H1 (cell line): ENCODE measurements around the gene GUCY1B1. TPM values are rescaled to one million over a fixed set of nuclear protein-coding genes. Genes with fewer than 3 reads are reported as not detected.

Experiments
- CTCF ChIA-PET: fragments of 300-600 bp; sonication (Branson Sonifier 250); formaldehyde crosslinking; loops from one replicate; lab custom pipeline; 2021; ENCODE audit not compliant: partially characterized antibody; lab: Charles Lee
- POLR2A ChIA-PET: fragments of 300-600 bp; sonication (Branson Sonifier 250); formaldehyde crosslinking; loops from one replicate; lab custom pipeline; 2021; ENCODE audit warnings: inconsistent platforms; ENCODE audit not compliant: partially characterized antibody; lab: Charles Lee
- DNase-seq, 2 experiments: peaks; one replicate each; pipeline versions ENCODE4 v3.0.0 to v3.0.0-alpha.2; 2010 to 2022; ENCODE audit warnings: low spot score in 2 of 2, low read depth in 1 of 2, mixed read lengths in 1 of 2
- FAIRE-seq: peaks from 2 replicates; lab custom pipeline; 2011; peaks lifted over from hg19 to GRCh38; lab: Jason Lieb, UNC
- H2AFZ ChIP-seq: 2 replicates; pipeline ENCODE4 v1.8.1; 2012; ENCODE audit warnings: low read length, inconsistent platforms
- H2AK5ac ChIP-seq: 2 replicates; pipeline ENCODE4 v1.6.1; 2013; ENCODE audit warnings: low read depth, low read length
- H2BK120ac ChIP-seq: replicated peaks from 2 replicates; pipeline ENCODE3; 2013; ENCODE audit warnings: low read depth, low read length, inconsistent platforms
- H2BK12ac ChIP-seq: 2 replicates; pipeline ENCODE4 v1.6.1; 2013; ENCODE audit warnings: low read depth, low read length
- H2BK15ac ChIP-seq: 2 replicates; pipeline ENCODE4 v1.6.1; 2013; ENCODE audit warnings: low read length
- H2BK20ac ChIP-seq: 2 replicates; pipeline ENCODE4 v1.6.1; 2013; ENCODE audit warnings: low read length
- H2BK5ac ChIP-seq: 2 replicates; pipeline ENCODE4 v1.6.1; 2013; ENCODE audit warnings: low read depth, low read length
- H3K14ac ChIP-seq: 2 replicates; pipeline ENCODE4 v1.6.1; 2013; ENCODE audit warnings: inconsistent platforms; ENCODE audit not compliant: insufficient read length
- H3K18ac ChIP-seq: 2 replicates; pipeline ENCODE4 v1.6.1; 2013; ENCODE audit warnings: low read length; ENCODE audit errors: extremely low read depth
- H3K23ac ChIP-seq: 2 replicates; pipeline ENCODE4 v1.6.1; 2013; ENCODE audit warnings: inconsistent platforms; ENCODE audit not compliant: insufficient read length
- H3K23me2 ChIP-seq: 2 replicates; pipeline ENCODE4 v1.6.1; 2013; ENCODE audit warnings: low read depth, low read length
- H3K27ac ChIP-seq: 2 replicates; pipeline ENCODE4 v1.6.1; 2011; ENCODE audit warnings: low read depth, low read length, inconsistent platforms
- H3K27me3 ChIP-seq, 4 experiments: replicated peaks in 1 of 4; 1 replicate in 1 of 4; 2 replicates in 3 of 4; pipeline versions ENCODE4 v1.6.1 to v1.8.1; 2011 to 2013; ENCODE audit warnings: low read length in 3 of 4, mild to moderate bottlenecking in 3 of 4, inconsistent platforms in 2 of 4, mixed read lengths in 2 of 4, moderate library complexity in 1 of 4; ENCODE audit not compliant: control insufficient read depth in 3 of 4, insufficient read depth in 3 of 4; ENCODE audit errors: extremely low read depth in 1 of 4
- H3K36me3 ChIP-seq, 4 experiments: 2 replicates each; pipeline versions ENCODE4 v1.6.1 to v1.8.1; 2011 to 2013; ENCODE audit warnings: mild to moderate bottlenecking in 4 of 4, low read length in 3 of 4, moderate library complexity in 2 of 4, control low read depth in 1 of 4, inconsistent platforms in 1 of 4; ENCODE audit not compliant: insufficient read depth in 4 of 4, control insufficient read depth in 2 of 4
- H3K4ac ChIP-seq: replicated peaks from 2 replicates; pipeline ENCODE3; 2013; ENCODE audit warnings: low read length, low read depth, mixed read lengths, inconsistent platforms; ENCODE audit not compliant: insufficient read length
- H3K4me1 ChIP-seq, 4 experiments: replicated peaks in 1 of 4; 1 replicate in 1 of 4; 2 replicates in 3 of 4; pipeline versions ENCODE4 v1.6.1 to v1.8.1; 2011 to 2013; ENCODE audit warnings: low read length in 3 of 4, inconsistent platforms in 2 of 4, mixed read lengths in 1 of 4; ENCODE audit not compliant: insufficient read depth in 4 of 4, control insufficient read depth in 3 of 4
- H3K4me2 ChIP-seq, 2 experiments: 2 replicates each; pipeline versions ENCODE4 v1.6.1 to v1.8.1; 2011 to 2013; ENCODE audit warnings: low read depth in 2 of 2, low read length in 2 of 2, control low read depth in 1 of 2, inconsistent platforms in 1 of 2, mild to moderate bottlenecking in 1 of 2; ENCODE audit not compliant: insufficient read depth in 1 of 2
- H3K4me3 ChIP-seq, 4 experiments: fragments of 200-600, 300-600 bp in 1 of 4; sonication (generic), shearing (Covaris generic), sonication (Bioruptor Twin) in 1 of 4; 2 replicates each; pipeline versions ENCODE4 v1.5.1 to v1.8.1; 2011 to 2016; ENCODE audit warnings: low read length in 4 of 4, low read depth in 3 of 4, control low read depth in 2 of 4, inconsistent platforms in 2 of 4, mild to moderate bottlenecking in 2 of 4, mixed read lengths in 1 of 4, moderate library complexity in 1 of 4; ENCODE audit not compliant: insufficient read depth in 2 of 4; ENCODE audit errors: extremely low read depth in 1 of 4
- H3K56ac ChIP-seq: replicated peaks from 2 replicates; pipeline ENCODE3; 2013; ENCODE audit warnings: low read depth, mild to moderate bottlenecking, mixed read lengths, low read length, inconsistent platforms; ENCODE audit not compliant: insufficient read length
- H3K79me1 ChIP-seq: 2 replicates; pipeline ENCODE4 v1.6.1; 2013; ENCODE audit warnings: low read depth, low read length, control low read depth
- H3K79me2 ChIP-seq, 2 experiments: 2 replicates each; pipeline versions ENCODE4 v1.6.1 to v1.8.1; 2012 to 2013; ENCODE audit warnings: low read length in 2 of 2, mild to moderate bottlenecking in 2 of 2, inconsistent platforms in 1 of 2; ENCODE audit not compliant: insufficient read depth in 2 of 2, control insufficient read depth in 1 of 2
- H3K9ac ChIP-seq, 4 experiments: replicated peaks in 1 of 4; 1 replicate in 1 of 4; 2 replicates in 3 of 4; pipeline versions ENCODE4 v1.6.1 to v1.8.1; 2011 to 2013; ENCODE audit warnings: low read depth in 3 of 4, low read length in 3 of 4, control low read depth in 2 of 4, mild to moderate bottlenecking in 2 of 4, moderate library complexity in 2 of 4, inconsistent platforms in 1 of 4; ENCODE audit errors: extremely low read depth in 1 of 4
- H3K9me3 ChIP-seq, 2 experiments: 2 replicates each; pipeline versions ENCODE4 v1.6.1 to v1.8.1; 2012 to 2013; ENCODE audit warnings: mild to moderate bottlenecking in 2 of 2, moderate library complexity in 2 of 2, control low read depth in 1 of 2, inconsistent platforms in 1 of 2, low read depth in 1 of 2, low read length in 1 of 2, mixed read lengths in 1 of 2; ENCODE audit not compliant: insufficient read depth in 2 of 2
- H4K20me1 ChIP-seq, 2 experiments: replicated peaks in 1 of 2; 2 replicates each; pipeline versions ENCODE3 to v1.8.1; 2011 to 2013; ENCODE audit warnings: inconsistent platforms in 2 of 2, low read length in 2 of 2, mild to moderate bottlenecking in 1 of 2; ENCODE audit not compliant: insufficient read depth in 2 of 2, control insufficient read depth in 1 of 2
- H4K5ac ChIP-seq: 2 replicates; pipeline ENCODE4 v1.6.1; 2013; ENCODE audit warnings: low read length, low read depth, mixed read lengths, inconsistent platforms; ENCODE audit not compliant: insufficient read length
- H4K8ac ChIP-seq: 2 replicates; pipeline ENCODE4 v1.8.0; 2013; ENCODE audit warnings: mild to moderate bottlenecking, moderate library complexity, low read length, inconsistent platforms; ENCODE audit not compliant: insufficient read depth; ENCODE audit errors: extremely low read depth
- H4K91ac ChIP-seq: replicated peaks from 2 replicates; pipeline ENCODE3; 2013; ENCODE audit warnings: low read length, mixed read lengths, inconsistent platforms; ENCODE audit not compliant: insufficient read length
- CBX5 ChIP-seq: fragments of 300-800, 300-1000 bp; sonication (generic); IDR thresholded peaks from 2 replicates; pipeline ENCODE4 v1.7.1; 2016; ENCODE audit warnings: antibody characterized with exemption, low read length, low read depth
- FOSL1 ChIP-seq: IDR thresholded peaks from 2 replicates; pipeline ENCODE4 v1.6.1; 2011; ENCODE audit warnings: mild to moderate bottlenecking, low read depth, low read length, moderate library complexity; ENCODE audit not compliant: insufficient read depth
- KDM4A ChIP-seq: IDR thresholded peaks from one replicate; pipeline ENCODE4 v1.7.1; 2012; ENCODE audit warnings: low read depth, mild to moderate bottlenecking, moderate library complexity, low read length, inconsistent platforms; ENCODE audit not compliant: severe bottlenecking
- polyA plus RNA-seq, 7 experiments: library from polyadenylated mRNA; depleted of rRNA in 3 of 7; stranded (reverse) in 5 of 7; unstranded in 2 of 7; fragments of >200 nt in 5 of 7; fragments of 200-250 nt in 2 of 7; gene quantifications; 1 replicate in 5 of 7; 2 replicates in 1 of 7; 4 replicates in 1 of 7; pipeline versions ENCODE4 v1.2.1 to v1.2.3, GENCODE V29; 2011 to 2013; ENCODE audit warnings: missing spikeins in 2 of 7, mixed read lengths in 2 of 7
- total RNA-seq: library from RNA; stranded (reverse); fragmentation: NEBNext Ultra II Directional; extraction: Animal tissue kit (Norgen Biotek cat#: 25700); gene quantifications from 2 replicates; pipeline ENCODE4 v1.2.1, GENCODE V29; 2021

GUCY1B1 gene
- total and polyA plus RNA-seq, 2 of the 8 experiments (the other 6 are each of a cell fraction or from before 2014, with no cell fraction given) = 1.5 to 2.9 TPM

GRCh38 chr4:155762334-155762733, 3.5 kb downstream of the GUCY1B1 start:
- Histone ChIP-seq H3K4ac (no peak overlapping the region), H2AFZ (no peak overlapping the region), H3K14ac (no peak overlapping the region), H4K20me1 (no peaks in the 10 kb centered on the region), H3K23me2 (peaks cover 7% of the 10 kb centered on the region; the same call in 1 of the 2 replicates), H4K5ac (no peak overlapping the region), H3K9me3 (no peaks in the 10 kb centered on the region), H2BK12ac (no peak overlapping the region), H2BK20ac (no peak overlapping the region), H3K4me1 (peaks cover 0 to 6% (median 0%) of the 10 kb centered on the region in 4 experiments; a peak in 2 of 7 replicates), H3K36me3 (no peaks in the 10 kb centered on the region), H3K18ac (no peak overlapping the region), H2BK5ac (no peak overlapping the region), H3K79me1 (no peaks in the 10 kb centered on the region), H2BK120ac (no peak overlapping the region), H3K79me2 (no peaks in the 10 kb centered on the region), H2AK5ac (no peak overlapping the region), H3K4me3 (no peak overlapping the region), H3K9ac (no peak overlapping the region), H3K27ac (no peak overlapping the region), H4K8ac (no peak overlapping the region), H3K27me3 (peaks cover 3 to 16% (median 9%) of the 10 kb centered on the region in 4 experiments), H3K4me2 (no peak overlapping the region), H3K56ac (no peak overlapping the region), H2BK15ac (no peak overlapping the region), H3K23ac (no peak overlapping the region), H4K91ac (no peak overlapping the region)
- ChIA-PET POLR2A (no interaction called here), CTCF (no interaction called here)
- DNase-seq = no peak
- no peak for FAIRE-seq
- TF ChIP-seq KDM4A = no peak
- no peak for TF ChIP-seq CBX5
- TF ChIP-seq FOSL1 = no peak
